GM12892 (cell line): Measurements from ENCODE around the gene PCOLCE2.

Experiments
- DNase-seq: peaks from one replicate; pipeline ENCODE4 v3.0.0; 2011; ENCODE audit not compliant: insufficient read length
- FAIRE-seq: peaks from 2 replicates; lab custom pipeline; 2011; peaks lifted over from hg19 to GRCh38; lab: Jason Lieb, UNC
- POLR2A ChIP-seq: IDR thresholded peaks from 2 replicates; pipeline ENCODE4 v1.6.1; 2011; ENCODE audit warnings: low read depth, low read length, control low read depth
- POLR2AphosphoS5 ChIP-seq: IDR thresholded peaks from 2 replicates; pipeline ENCODE4 v1.6.1; 2011; ENCODE audit warnings: low read depth, low read length, control low read depth
- TAF1 ChIP-seq: IDR thresholded peaks from 2 replicates; pipeline ENCODE4 v1.6.1; 2011; ENCODE audit warnings: low read depth, mild to moderate bottlenecking, control low read depth, low read length, borderline replicate concordance

The PCOLCE2 gene

GRCh38 chr3:142778541-142778940, 110.3 kb downstream of the PCOLCE2 start:
- DNase-seq (no peak), FAIRE-seq (no peak)
- TF ChIP-seq POLR2A (no peak), POLR2AphosphoS5 (no peak), TAF1 (no peak)

GRCh38 chr3:142777927-142778326, 111.0 kb downstream of the PCOLCE2 start:
- DNase-seq (no peak), FAIRE-seq (no peak)
- TF ChIP-seq POLR2AphosphoS5 (no peak), TAF1 (no peak), POLR2A (no peak)

GRCh38 chr3:142768338-142768737, 120.5 kb downstream of the PCOLCE2 start:
- TF ChIP-seq TAF1 = no peak
- no peak for TF ChIP-seq POLR2A
- FAIRE-seq = no peak
- no peak for DNase-seq
